IMR-90 (cell line): ENCODE results near the gene NUDT3. TPM values are rescaled to one million over a fixed set of nuclear protein-coding genes. Genes with fewer than 3 reads are reported as not detected.
"Not testable (repeated sequence)": the region's sequence is repeated elsewhere in the genome, so short reads cannot be mapped to it uniquely, and the experiment has no call there.

ENCODE experiments used
- ATAC-seq: fragments of 200-7000 bp; cut with Tn5 transposase; 2 replicates; pipeline ENCODE4 v1.9.1; 2020; ENCODE audit warnings: low read depth, mild to moderate bottlenecking, moderate library complexity
- BruUV-seq: library from RNA; stranded (reverse); fragments of 400-500 nt; replicated peaks from 2 replicates; lab custom pipeline; 2021; lab: Mats Ljungman, UMichigan
- CTCF ChIA-PET: fragments of 300-600 bp; formaldehyde crosslinking; extraction: SDS; loops from one replicate; lab custom pipeline; 2021; ENCODE audit warnings: antibody characterized with exemption; lab: Yijun Ruan, JAX
- POLR2A ChIA-PET: fragments of 300-600 bp; sonication (Branson Sonifier 250); formaldehyde crosslinking; loops from one replicate; lab custom pipeline; 2022; ENCODE audit warnings: antibody characterized with exemption; ENCODE audit not compliant: unreplicated experiment; lab: Charles Lee
- DNase-seq: peaks from one replicate; pipeline ENCODE4 v3.0.0; 2013
- H2AFZ ChIP-seq: replicated peaks from 2 replicates; pipeline ENCODE3; 2013; ENCODE audit warnings: low read length, mild to moderate bottlenecking; ENCODE audit not compliant: poor library complexity
- H2AK5ac ChIP-seq: 2 replicates; pipeline ENCODE4 v1.6.1; 2013; ENCODE audit warnings: low read depth, low read length, inconsistent platforms
- H2AK9ac ChIP-seq: replicated peaks from 2 replicates; pipeline ENCODE3; 2013; ENCODE audit warnings: mild to moderate bottlenecking, low read depth, low read length, moderate library complexity; ENCODE audit not compliant: poor library complexity
- H2BK120ac ChIP-seq: 2 replicates; pipeline ENCODE4 v1.6.1; 2013; ENCODE audit warnings: low read depth, low read length, inconsistent platforms
- H2BK15ac ChIP-seq: 3 replicates; pipeline ENCODE4 v1.6.1; 2013; ENCODE audit warnings: low read depth, low read length, inconsistent platforms
- H2BK20ac ChIP-seq: 2 replicates; pipeline ENCODE4 v1.6.1; 2013; ENCODE audit warnings: low read depth, mild to moderate bottlenecking, inconsistent platforms, low read length, moderate library complexity
- H2BK5ac ChIP-seq: 2 replicates; pipeline ENCODE4 v1.6.1; 2013; ENCODE audit warnings: mild to moderate bottlenecking, low read depth, low read length, inconsistent platforms; ENCODE audit not compliant: poor library complexity, severe bottlenecking
- H3K14ac ChIP-seq: replicated peaks from 2 replicates; pipeline ENCODE4 v1.6.1; 2013; ENCODE audit warnings: low read depth, low read length, inconsistent platforms
- H3K18ac ChIP-seq: 2 replicates; pipeline ENCODE4 v1.6.1; 2013; ENCODE audit warnings: low read depth, low read length, control low read depth
- H3K23ac ChIP-seq: 2 replicates; pipeline ENCODE4 v1.6.1; 2013; ENCODE audit warnings: low read depth, low read length, inconsistent platforms
- H3K27ac ChIP-seq: 2 replicates; pipeline ENCODE4 v1.5.1; 2013; ENCODE audit warnings: mild to moderate bottlenecking, control low read depth, low read length; ENCODE audit not compliant: insufficient read depth
- H3K27me3 ChIP-seq: 2 replicates; pipeline ENCODE4 v1.6.1; 2013; ENCODE audit warnings: low read length; ENCODE audit not compliant: control insufficient read depth, insufficient read depth
- H3K36me3 ChIP-seq: 2 replicates; pipeline ENCODE4 v1.6.1; 2013; ENCODE audit warnings: low read length, mixed read lengths; ENCODE audit not compliant: control insufficient read depth, insufficient read depth
- H3K4ac ChIP-seq: 2 replicates; pipeline ENCODE4 v1.6.1; 2013; ENCODE audit warnings: low read depth, low read length, inconsistent platforms
- H3K4me1 ChIP-seq: 2 replicates; pipeline ENCODE4 v1.6.1; 2013; ENCODE audit warnings: low read length, mixed read lengths; ENCODE audit not compliant: control insufficient read depth, insufficient read depth
- H3K4me2 ChIP-seq: 2 replicates; pipeline ENCODE4 v1.6.1; 2013; ENCODE audit warnings: low read depth, mild to moderate bottlenecking, control low read depth, low read length, moderate library complexity
- H3K4me3 ChIP-seq: 2 replicates; pipeline ENCODE4 v1.5.1; 2013; ENCODE audit warnings: low read depth, mild to moderate bottlenecking, control low read depth, low read length, moderate library complexity; ENCODE audit not compliant: insufficient read depth
- H3K56ac ChIP-seq: 2 replicates; pipeline ENCODE4 v1.6.1; 2013; ENCODE audit warnings: low read length, inconsistent platforms; ENCODE audit not compliant: insufficient read depth; ENCODE audit errors: extremely low read depth
- H3K79me1 ChIP-seq, 2 experiments: 2 replicates each; pipeline ENCODE4 v1.6.1; 2013; ENCODE audit warnings: low read length in 2 of 2, inconsistent platforms in 1 of 2, low read depth in 1 of 2
- H3K9ac ChIP-seq: 2 replicates; pipeline ENCODE4 v1.6.1; 2013; ENCODE audit warnings: low read depth, low read length, control low read depth
- H3K9me1 ChIP-seq: 2 replicates; pipeline ENCODE4 v1.6.1; 2013; ENCODE audit warnings: low read length, inconsistent platforms; ENCODE audit not compliant: insufficient read depth
- H3K9me3 ChIP-seq: 2 replicates; pipeline ENCODE4 v1.6.1; 2013; ENCODE audit warnings: low read length; ENCODE audit not compliant: control insufficient read depth, insufficient read depth
- H4K20me1 ChIP-seq: 2 replicates; pipeline ENCODE4 v1.6.1; 2013; ENCODE audit warnings: low read length, inconsistent platforms; ENCODE audit not compliant: insufficient read depth
- H4K5ac ChIP-seq: 2 replicates; pipeline ENCODE4 v1.6.1; 2013; ENCODE audit warnings: mild to moderate bottlenecking, low read depth, low read length, control low read depth
- H4K8ac ChIP-seq, 2 experiments: 2 replicates each; pipeline ENCODE4 v1.6.1; 2013; ENCODE audit warnings: low read depth in 2 of 2, low read length in 2 of 2, control low read depth in 1 of 2, inconsistent platforms in 1 of 2
- H4K91ac ChIP-seq: 2 replicates; pipeline ENCODE4 v1.6.1; 2013; ENCODE audit warnings: low read depth, low read length, inconsistent platforms; ENCODE audit not compliant: insufficient read depth
- WGBS, 2 experiments: methylation state at CpG; one replicate each; pipeline versions ENCODE4 v1.1.5 to v1.1.7; 2013; ENCODE audit warnings: missing lambda C conversion rate in 2 of 2; ENCODE audit not compliant: insufficient read length in 1 of 2; ENCODE audit errors: extremely low coverage in 2 of 2; 5-methylcytosine and 5-hydroxymethylcytosine counted together
- dilution Hi-C: fragments of 300-500 bp; cut with HindIII; formaldehyde crosslinking; loops from one replicate; pipeline ENCODE4 v1.14.3; 2018; ENCODE audit warnings: low sequenced_read_pairs; ENCODE audit not compliant: unreplicated experiment
- in situ Hi-C: fragments of 300-500 bp; cut with MboI; formaldehyde crosslinking; loops from 3 replicates; pipeline ENCODE4 v1.14.3; 2019; ENCODE audit warnings: low sequenced_read_pairs, inconsistent platforms, mixed read lengths
- intact Hi-C: fragments of 100-400 bp; cut with micrococcal nuclease; formaldehyde crosslinking; loops from 2 replicates; pipeline ENCODE4 v1.10.0; 2022
- polyA plus RNA-seq, 3 experiments: library from polyadenylated mRNA; depleted of rRNA; stranded (reverse); fragments of >200 nt; gene quantifications; 2 replicates each; pipeline ENCODE4 v1.2.3, GENCODE V29; 2012; ENCODE audit warnings: low replicate concordance in 1 of 3
- total RNA-seq: library from RNA; depleted of rRNA; stranded (reverse); fragments of >200 nt; gene quantifications from 2 replicates; pipeline ENCODE4 v1.2.3, GENCODE V29; 2012

Gene NUDT3
- total and polyA plus RNA-seq, 2 of the 4 experiments (the other 2 are of a cell fraction) = 10.1 to 17.2 TPM

DNA sequence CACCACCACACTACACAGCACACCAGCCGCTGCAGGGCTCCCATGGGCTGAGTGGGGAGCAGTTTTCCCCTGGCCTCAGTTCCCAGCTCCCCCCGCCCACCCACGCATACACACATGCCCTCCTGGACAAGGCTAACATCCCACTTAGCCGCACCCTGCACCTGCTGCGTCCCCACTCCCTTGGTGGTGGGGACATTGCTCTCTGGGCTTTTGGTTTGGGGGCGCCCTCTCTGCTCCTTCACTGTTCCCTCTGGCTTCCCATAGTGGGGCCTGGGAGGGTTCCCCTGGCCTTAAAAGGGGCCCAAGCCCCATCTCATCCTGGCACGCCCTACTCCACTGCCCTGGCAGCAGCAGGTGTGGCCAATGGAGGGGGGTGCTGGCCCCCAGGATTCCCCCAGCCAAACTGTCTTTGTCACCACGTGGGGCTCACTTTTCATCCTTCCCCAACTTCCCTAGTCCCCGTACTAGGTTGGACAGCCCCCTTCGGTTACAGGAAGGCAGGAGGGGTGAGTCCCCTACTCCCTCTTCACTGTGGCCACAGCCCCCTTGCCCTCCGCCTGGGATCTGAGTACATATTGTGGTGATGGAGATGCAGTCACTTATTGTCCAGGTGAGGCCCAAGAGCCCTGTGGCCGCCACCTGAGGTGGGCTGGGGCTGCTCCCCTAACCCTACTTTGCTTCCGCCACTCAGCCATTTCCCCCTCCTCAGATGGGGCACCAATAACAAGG lies 147.3 kb downstream of the NUDT3 start:
- POLR2A ChIA-PET, H4K5ac ChIP-seq, dilution Hi-C loops, H2AK9ac ChIP-seq, DNase-seq, intact Hi-C loops, H3K9ac ChIP-seq, H3K9me3 ChIP-seq, H2BK15ac ChIP-seq, H3K56ac ChIP-seq, H2AFZ ChIP-seq, H3K18ac ChIP-seq, H3K4me3 ChIP-seq, H3K14ac ChIP-seq, H3K27me3 ChIP-seq, H2BK20ac ChIP-seq, H3K4me2 ChIP-seq, H3K23ac ChIP-seq, ATAC-seq: not testable (repeated sequence)
- H4K8ac ChIP-seq = peak overlapping the region in 1 of 2 experiments; percentile 27; a peak in 2 of 4 replicates
- H2AK5ac ChIP-seq = peak overlapping the region; percentile 87
- H3K79me1 ChIP-seq = peaks cover 18 to 71% of the 10 kb centered on the region in 2 experiments
- peak overlapping the region; percentile 47 for H3K4ac ChIP-seq
- 0 out of 2 replicates have a peak overlapping the region, but pooled peaks have one; percentile 7 for H2BK120ac ChIP-seq
- H3K36me3 ChIP-seq = peaks cover 27% of the 10 kb centered on the region
- H4K20me1 ChIP-seq = peaks cover 16% of the 10 kb centered on the region
- peak overlapping the region; percentile 65; the same call in 1 of the 2 replicates for H3K27ac ChIP-seq
- peak overlapping the region; percentile 35 for H4K91ac ChIP-seq
- CTCF ChIA-PET = interaction anchor here (1.8 kb wide), 1 partner anchor 49 kb away, joined by 7 read pairs; no protein-coding TSS in a partner anchor
- BruUV-seq = TSS peak; percentile 94
- in situ Hi-C loops = loop anchor here (5.0 to 10.0 kb wide), 2 partner anchors 162 to 360 kb away; no protein-coding TSS in a partner anchor
- peaks cover 20% of the 10 kb centered on the region for H3K9me1 ChIP-seq
- peaks cover 29% of the 10 kb centered on the region for H3K4me1 ChIP-seq
- peak overlapping the region; percentile 67 for H2BK5ac ChIP-seq
- WGBS, 2 experiments = 100% methylated on average over 1 of the region's 13 CpGs; no CpG with 5 or more reads in 1 of the 2 experiments
